K562 (cell line): ENCODE results near the gene SGPL1. TPM values are rescaled to one million over a fixed set of nuclear protein-coding genes. Genes with fewer than 3 reads are reported as not detected.

Experiments used
- ATAC-seq: fragments of 200-7000 bp; cut with Tn5 transposase; 3 replicates; pipeline ENCODE4 v1.9.1; 2020; ENCODE audit warnings: moderate library complexity
- BruUV-seq: library from RNA; stranded (reverse); fragments of 400-500 nt; replicated peaks from 2 replicates; lab custom pipeline; 2021; lab: Mats Ljungman, UMichigan
- CTCF ChIA-PET: fragments of 300-600 bp; formaldehyde crosslinking; extraction: SDS; loops from one replicate; lab custom pipeline; 2021; ENCODE audit warnings: low intra/inter-chr PET ratio; lab: Yijun Ruan, JAX
- POLR2A ChIA-PET: fragments of 300-600, 350-650 bp; sonication (Branson Sonifier 250); formaldehyde crosslinking; extraction: SDS; loops from one replicate; lab custom pipeline; 2021; ENCODE audit warnings: antibody characterized with exemption, inconsistent platforms; lab: Yijun Ruan, JAX
- DNase-seq, 4 experiments: peaks; one replicate each; pipeline versions ENCODE4 v3.0.0 to v3.0.0-alpha.2; 2011 to 2018; ENCODE audit warnings: low spot score in 3 of 4, mixed read lengths in 3 of 4; ENCODE audit errors: extremely low read depth in 1 of 4
- FAIRE-seq: peaks from 2 replicates; lab custom pipeline; 2011; peaks lifted over from hg19 to GRCh38; lab: Jason Lieb, UNC
- H2AFZ ChIP-seq: 2 replicates; pipeline ENCODE4 v1.6.0; 2011; ENCODE audit warnings: low read depth, low read length, control low read depth, inconsistent platforms
- H3K27ac ChIP-seq: fragments of 200-600 bp; 3 replicates; pipeline ENCODE4 v1.8.0; 2011; ENCODE audit warnings: low read depth, mild to moderate bottlenecking, control low read depth, inconsistent platforms, low read length, moderate library complexity, mixed read lengths; ENCODE audit errors: extremely low read depth
- H3K27me3 ChIP-seq, 2 experiments: fragments of 300-600 bp in 1 of 2; 2 replicates in 1 of 2; 3 replicates in 1 of 2; pipeline versions ENCODE4 v1.6.0 to v1.8.0; 2011; ENCODE audit warnings: inconsistent platforms in 2 of 2, low read length in 2 of 2, mild to moderate bottlenecking in 1 of 2, mixed read lengths in 1 of 2, moderate library complexity in 1 of 2; ENCODE audit not compliant: control insufficient read depth in 2 of 2, insufficient read depth in 2 of 2
- H3K36me3 ChIP-seq: fragments of 300-600 bp; 3 replicates; pipeline ENCODE4 v1.8.0; 2011; ENCODE audit warnings: mild to moderate bottlenecking, low read length, inconsistent platforms; ENCODE audit not compliant: control insufficient read depth, insufficient read depth
- H3K4me1 ChIP-seq, 2 experiments: fragments of 200-600 bp in 1 of 2; replicated peaks in 1 of 2; 2 replicates in 1 of 2; 3 replicates in 1 of 2; pipeline versions ENCODE4 v1.5.1 to v1.8.0; 2011; ENCODE audit warnings: inconsistent platforms in 2 of 2, low read length in 2 of 2, mild to moderate bottlenecking in 1 of 2, mixed read lengths in 1 of 2, moderate library complexity in 1 of 2; ENCODE audit not compliant: control insufficient read depth in 2 of 2, insufficient read depth in 2 of 2
- H3K4me2 ChIP-seq: 2 replicates; pipeline ENCODE4 v1.6.1; 2011; ENCODE audit warnings: low read length, control low read depth, inconsistent platforms, mixed read lengths; ENCODE audit not compliant: insufficient read depth
- H3K4me3 ChIP-seq: fragments of 200-600 bp; sonication (generic), shearing (Covaris generic); 2 replicates; pipeline ENCODE4 v1.5.1; 2016; ENCODE audit warnings: control low read depth, inconsistent platforms
- H3K79me2 ChIP-seq: fragments of 200-600 bp; 3 replicates; pipeline ENCODE4 v1.8.0; 2011; ENCODE audit warnings: low read length, inconsistent platforms; ENCODE audit not compliant: control insufficient read depth, insufficient read depth
- H3K9ac ChIP-seq, 2 experiments: 2 replicates each; pipeline versions ENCODE4 v1.6.0 to v1.6.1; 2011; ENCODE audit warnings: low read depth in 2 of 2, low read length in 2 of 2, control low read depth in 1 of 2, inconsistent platforms in 1 of 2, mild to moderate bottlenecking in 1 of 2, mixed read lengths in 1 of 2; ENCODE audit not compliant: insufficient read depth in 1 of 2
- H3K9me1 ChIP-seq: one replicate; pipeline ENCODE4 v1.6.0; 2011; ENCODE audit warnings: inconsistent platforms, mild to moderate bottlenecking, low read length, moderate library complexity; ENCODE audit not compliant: control insufficient read depth, insufficient read depth
- H3K9me3 ChIP-seq: replicated peaks from 2 replicates; pipeline ENCODE4 v1.5.1; 2011; ENCODE audit warnings: low read depth, low read length, inconsistent platforms; ENCODE audit not compliant: control insufficient read depth, insufficient read depth
- H4K20me1 ChIP-seq: replicated peaks from 2 replicates; pipeline ENCODE4 v1.6.1; 2011; ENCODE audit warnings: low read length, inconsistent platforms, mixed read lengths; ENCODE audit not compliant: control insufficient read depth, insufficient read depth
- CHCHD3 ChIP-seq: fragments of 250-450 bp; sonication (Bioruptor Pico); IDR thresholded peaks from 2 replicates; pipeline ENCODE4 v2.1.2; 2022; ENCODE audit warnings: mild to moderate bottlenecking
- ESRRB ChIP-seq: fragments of 250-450 bp; sonication (Bioruptor Pico); IDR thresholded peaks from 2 replicates; pipeline ENCODE4 v1.5.0; 2020; ENCODE audit warnings: mild to moderate bottlenecking, moderate library complexity, borderline replicate concordance
- HBP1 ChIP-seq: fragments of 450-650 bp; formaldehyde crosslinking; IDR thresholded peaks from 2 replicates; pipeline ENCODE4 v1.4.0; 2022; ENCODE audit warnings: missing genetic modification characterization
- RBM25 ChIP-seq: fragments of 200-400 bp; formaldehyde crosslinking; IDR thresholded peaks from 2 replicates; pipeline ENCODE4 v1.6.1; 2018; ENCODE audit warnings: low read length, low read depth, moderate library complexity; ENCODE audit not compliant: severe bottlenecking
- SPI1 ChIP-seq: IDR thresholded peaks from 2 replicates; pipeline ENCODE4 v1.6.1; 2011; ENCODE audit warnings: low read depth, low read length, control low read depth, borderline replicate concordance
- UBTF ChIP-seq, 2 experiments: IDR thresholded peaks; 2 replicates each; pipeline ENCODE4 v1.6.1; 2012; ENCODE audit warnings: improper control_type of control experiment in 2 of 2, low read depth in 2 of 2, low read length in 2 of 2, borderline replicate concordance in 1 of 2
- ZKSCAN8 ChIP-seq: fragments of 200-800 bp; sonication (Bioruptor generic); IDR thresholded peaks from 2 replicates; pipeline ENCODE4 v1.6.1; 2016; ENCODE audit warnings: missing genetic modification characterization, missing compliant biosample characterization
- WGBS: fragments of 100-300 bp; shearing (Covaris generic); methylation state at CpG from one replicate; pipeline ENCODE4 v1.1.6; 2016; ENCODE audit warnings: low coverage, mixed read lengths; ENCODE audit not compliant: insufficient coverage; ENCODE audit errors: missing lambda C conversion rate; 5-methylcytosine and 5-hydroxymethylcytosine counted together
- in situ Hi-C: fragments of 300-500 bp; cut with MboI; formaldehyde crosslinking; loops from 4 replicates; pipeline ENCODE4 v1.15.0; 2018; ENCODE audit warnings: inconsistent platforms, mixed read lengths
- intact Hi-C: fragments of 100-400 bp; cut with micrococcal nuclease; formaldehyde crosslinking; loops from 2 replicates; pipeline ENCODE4 v1.14.2; 2022
- polyA plus RNA-seq, 8 experiments: library from polyadenylated mRNA; depleted of rRNA in 4 of 8; stranded (reverse) in 5 of 8; unstranded in 3 of 8; fragments of >200 nt; fragmentation: Nextera tagmentation in 2 of 8; fragmentation: Illumina TruSeq in 1 of 8; extraction: Ambion mirVana in 2 of 8; extraction: Trizol in 1 of 8; gene quantifications; 2 replicates each; pipeline versions ENCODE4 v1.2.1 to v1.2.3, GENCODE V29; 2011 to 2014; ENCODE audit warnings: inconsistent platforms in 1 of 8, missing spikeins in 1 of 8
- total RNA-seq, 7 experiments: library from RNA; depleted of rRNA in 6 of 7; stranded (reverse); fragments of >200 nt in 6 of 7; fragmentation: Illumina TruSeq in 2 of 7; extraction: Trizol in 2 of 7; gene quantifications; 2 replicates each; pipeline versions ENCODE4 v1.2.1 to v1.2.3, GENCODE V29; 2011 to 2021; ENCODE audit warnings: low replicate concordance in 1 of 7

Gene SGPL1
- total and polyA plus RNA-seq, 9 of the 15 experiments (the other 6 are each of a cell fraction or from before 2014, with no cell fraction given), result 6.0 to 18.0 (median 8.7) TPM

- TF ChIP-seq UBTF (IDR thresholded peaks at IDR 0.05; ENCODE audit: borderline replicate concordance in 1 of 2, low read depth in 2 of 2, low read length in 2 of 2), result no peak
- no peak for TF ChIP-seq RBM25
These were observed 33.5 kb upstream of the SGPL1 start (continued) for GRCh38 chr10:70782086-70782745.

GRCh38 chr10:70782746-70783680 lies 32.7 kb upstream of the SGPL1 start:
- ChIA-PET CTCF (no interaction called here), POLR2A (interaction anchor here (0.7 to 1.1 kb wide), 2 partner anchors 11 to 149 kb away, joined by 4 to 5 read pairs; no protein-coding TSS in a partner anchor)
- Histone ChIP-seq H3K4me2 (no peak overlapping the region), H4K20me1 (no peaks in the 10 kb centered on the region), H3K79me2 (no peaks in the 10 kb centered on the region), H3K4me3 (no peak overlapping the region), H3K27ac (no peak overlapping the region), H3K9me3 (no peaks in the 10 kb centered on the region), H3K36me3 (no peaks in the 10 kb centered on the region), H3K9ac (peak overlapping the region in 1 of 2 experiments; percentile 24; a peak in 1 of 4 replicates), H3K4me1 (peaks cover 11 to 14% of the 10 kb centered on the region in 2 experiments; a peak in 4 of 5 replicates), H3K9me1 (no peaks in the 10 kb centered on the region), H2AFZ (no peak overlapping the region), H3K27me3 (peaks cover 7 to 8% of the 10 kb centered on the region in 2 experiments; a peak in 4 of 5 replicates)
- intact Hi-C loops, result no loop called here
- BruUV-seq, result no TSS peak
- in situ Hi-C loops, result no loop called here
- FAIRE-seq, result peak; percentile 49
- TF ChIP-seq ESRRB, result no peak
- peak; percentile 15; the same call in 1 of the 2 replicates for TF ChIP-seq SPI1
- no peak for TF ChIP-seq ZKSCAN8 (CRISPR knock-in tag)
- TF ChIP-seq HBP1 (CRISPR knock-in tag), result no peak
- TF ChIP-seq CHCHD3 (CRISPR knock-in tag), result no peak
- DNase-seq, result no peak
- 14% methylated on average over 11 of the region's 11 CpGs for WGBS
- ATAC-seq, result no peak
